Measurements from ENCODE around the gene MAGI2. TPM values are rescaled to one million over a fixed set of nuclear protein-coding genes. Genes with fewer than 3 reads are reported as not detected.

MAGI2 gene
- total RNA-seq, 1 experiment from 2014 or later, result 0.22 TPM

GRCh38 chr7:78780560-78780959, 672.9 kb downstream of the MAGI2 start (continued):
- TF ChIP-seq CTCF (IDR thresholded peaks at IDR 0.05 in 2 of 3, conservative IDR thresholded peaks at IDR 0.05 in 1 of 3; ENCODE audit: borderline replicate concordance in 1 of 3, insufficient read depth in 1 of 3, low read depth in 2 of 3, low read length in 2 of 3), result no peak

- Histone ChIP-seq H3K27me3 (ENCODE audit: insufficient read depth, low read length) (no peaks in the 10 kb centered on the region; the same call in 1 of the 2 replicates), H3K9me3 (ENCODE audit: control insufficient read depth in 1 of 2, insufficient read depth in 1 of 2, low read depth in 1 of 2, low read length in 2 of 2) (no peaks in the 10 kb centered on the region), H3K36me3 (ENCODE audit: control insufficient read depth in 1 of 2, insufficient read depth in 2 of 2, low read length in 2 of 2) (no peaks in the 10 kb centered on the region), H3K4me1 (ENCODE audit: control insufficient read depth in 1 of 2, insufficient read depth in 2 of 2, low read length in 2 of 2) (no peaks in the 10 kb centered on the region), H3K4me2 (ENCODE audit: low read length) (no peak overlapping the region), H4K20me1 (ENCODE audit: insufficient read depth) (no peaks in the 10 kb centered on the region), H3K9ac (ENCODE audit: low read length) (no peak overlapping the region), H3K4me3 (replicated peaks in 1 of 2; ENCODE audit: low read depth in 1 of 2, low read length in 2 of 2) (no peak overlapping the region), H3K79me2 (ENCODE audit: insufficient read depth, low read length) (no peaks in the 10 kb centered on the region), H3K9me2 (ENCODE audit: insufficient read depth) (no peaks in the 10 kb centered on the region), H2AFZ (ENCODE audit: low read depth, low read length, poor library complexity, severe bottlenecking) (no peak overlapping the region), H3K27ac (ENCODE audit: low read depth, low read length) (no peak overlapping the region)
- ATAC-seq, result no peak
- DNase-seq (ENCODE audit: low read depth, low spot score), result no peak
- ChIA-PET CTCF (no interaction called here), RAD21 (ENCODE audit: low non-redundant PET in 1 of 2, low total read pairs in 2 of 2, uncharacterized antibody in 2 of 2, unreplicated experiment in 2 of 2) (no interaction called here), POLR2A (no interaction called here)
- no TSS peak for BruUV-seq (replicated peaks)
- TF ChIP-seq ZFX (IDR thresholded peaks at IDR 0.05) (no peak), RAD21 (IDR thresholded peaks at IDR 0.05; ENCODE audit: low read depth) (peak; percentile 37; the same call in 1 of the 2 replicates), CTCF (IDR thresholded peaks at IDR 0.05 in 2 of 3, conservative IDR thresholded peaks at IDR 0.05 in 1 of 3; ENCODE audit: borderline replicate concordance in 1 of 3, insufficient read depth in 1 of 3, low read depth in 2 of 3, low read length in 2 of 3) (0 out of 6 replicates have a peak, but pooled peaks of 1 of the 3 experiments have one; percentile 7)
- intact Hi-C loops (cut with micrococcal nuclease), result no loop called here
Observed at GRCh38 chr7:78779788-78780187, 673.7 kb downstream of the MAGI2 start.
